OCI-LY7 (cell line): ENCODE data around the gene B9D2.

ENCODE experiments used
- EZH2phosphoT487 ChIP-seq: fragments of 200-600 bp; sonication (generic); IDR thresholded peaks from 2 replicates; pipeline ENCODE4 v1.6.1; 2018; ENCODE audit warnings: low read depth, borderline replicate concordance, mild to moderate bottlenecking, mixed run types, antibody characterized with exemption, low read length, moderate library complexity, mixed read lengths
- TF ChIP-seq, protein P1 (sequence below): fragments of 200-600 bp; sonication (generic); conservative IDR thresholded peaks from 2 replicates; pipeline ENCODE4 v1.5.1; 2014; ENCODE audit warnings: mild to moderate bottlenecking, antibody characterized with exemption, low read length, moderate library complexity, mixed read lengths

GRCh38 chr19:41376241-41376997 lies 12.5 kb upstream of the B9D2 start, which contains the start of gene TMEM91:
- TF ChIP-seq, protein P1, sequence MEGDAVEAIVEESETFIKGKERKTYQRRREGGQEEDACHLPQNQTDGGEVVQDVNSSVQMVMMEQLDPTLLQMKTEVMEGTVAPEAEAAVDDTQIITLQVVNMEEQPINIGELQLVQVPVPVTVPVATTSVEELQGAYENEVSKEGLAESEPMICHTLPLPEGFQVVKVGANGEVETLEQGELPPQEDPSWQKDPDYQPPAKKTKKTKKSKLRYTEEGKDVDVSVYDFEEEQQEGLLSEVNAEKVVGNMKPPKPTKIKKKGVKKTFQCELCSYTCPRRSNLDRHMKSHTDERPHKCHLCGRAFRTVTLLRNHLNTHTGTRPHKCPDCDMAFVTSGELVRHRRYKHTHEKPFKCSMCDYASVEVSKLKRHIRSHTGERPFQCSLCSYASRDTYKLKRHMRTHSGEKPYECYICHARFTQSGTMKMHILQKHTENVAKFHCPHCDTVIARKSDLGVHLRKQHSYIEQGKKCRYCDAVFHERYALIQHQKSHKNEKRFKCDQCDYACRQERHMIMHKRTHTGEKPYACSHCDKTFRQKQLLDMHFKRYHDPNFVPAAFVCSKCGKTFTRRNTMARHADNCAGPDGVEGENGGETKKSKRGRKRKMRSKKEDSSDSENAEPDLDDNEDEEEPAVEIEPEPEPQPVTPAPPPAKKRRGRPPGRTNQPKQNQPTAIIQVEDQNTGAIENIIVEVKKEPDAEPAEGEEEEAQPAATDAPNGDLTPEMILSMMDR, result no peak
- TF ChIP-seq EZH2phosphoT487, result no peak
